NCI-H1436 (cell line): Measurements from ENCODE around the gene CNKSR3.
"Not testable (repeated sequence)": the region's sequence is repeated elsewhere in the genome, so short reads cannot be mapped to it uniquely, and the experiment has no call there.

Source experiments
- DNase-seq: peaks from one replicate; lab custom pipeline; 2025; lab: John Stamatoyannopoulos, UW

CNKSR3 gene

GRCh38 chr6:154510144-154510905 lies at the start of gene CNKSR3:
Gene CNKSR3, minus strand, starts transcription at chr6:154510685. Its CDS starts 571 bp downstream, at chr6:154510114.
- DNase-seq = peak; percentile 94

GRCh38 chr6:154558984-154559383 lies 48.5 kb upstream of the CNKSR3 start:
- no peak for DNase-seq

- no peak for DNase-seq
These were observed 48.0 kb upstream of the CNKSR3 start for GRCh38 chr6:154558513-154558912.

- DNase-seq = no peak
These were observed 44.7 kb upstream of the CNKSR3 start for GRCh38 chr6:154555073-154555677.

GRCh38 chr6:154554491-154554890 lies 44.0 kb upstream of the CNKSR3 start:
- DNase-seq = no peak

- DNase-seq = no peak
These were observed 40.3 kb upstream of the CNKSR3 start for GRCh38 chr6:154550779-154551178.

- DNase-seq = no peak
These were observed 38.7 kb upstream of the CNKSR3 start for GRCh38 chr6:154549179-154549578.

GRCh38 chr6:154548130-154548830 lies 37.8 kb upstream of the CNKSR3 start:
- DNase-seq = no peak

GRCh38 chr6:154543628-154544027 lies 33.1 kb upstream of the CNKSR3 start:
- DNase-seq = no peak

GRCh38 chr6:154542747-154543146 lies 32.3 kb upstream of the CNKSR3 start:
- DNase-seq = no peak

GRCh38 chr6:154541837-154542236 lies 31.4 kb upstream of the CNKSR3 start:
- not testable (repeated sequence) for DNase-seq

- no peak for DNase-seq
These were observed 29.2 kb upstream of the CNKSR3 start for GRCh38 chr6:154539593-154540269.

- no peak for DNase-seq
These were observed 28.2 kb upstream of the CNKSR3 start for GRCh38 chr6:154538640-154539191.

GRCh38 chr6:154537511-154538325 lies 27.2 kb upstream of the CNKSR3 start:
- peak; percentile 19 for DNase-seq

- DNase-seq = no peak
These were observed 26.5 kb upstream of the CNKSR3 start for GRCh38 chr6:154536999-154537398.

GRCh38 chr6:154536255-154536654 lies 25.8 kb upstream of the CNKSR3 start:
- DNase-seq = no peak

GRCh38 chr6:154535851-154536250 lies 25.4 kb upstream of the CNKSR3 start:
- no peak for DNase-seq

- no peak for DNase-seq
These were observed 24.7 kb upstream of the CNKSR3 start for GRCh38 chr6:154535147-154535546.

- no peak for DNase-seq
These were observed 24.0 kb upstream of the CNKSR3 start for GRCh38 chr6:154534531-154534930.

- DNase-seq = no peak
These were observed 21.9 kb upstream of the CNKSR3 start for GRCh38 chr6:154532426-154532825.

- DNase-seq = no peak
These were observed 19.5 kb upstream of the CNKSR3 start for GRCh38 chr6:154529957-154530356.
